Measurements from ENCODE around the gene CSF2RB.

CSF2RB gene

GRCh38 chr22:36936362-36937116 lies 23.1 kb downstream of the CSF2RB start:
- DNase-seq (ENCODE audit: low read depth, low spot score) = no peak

DNA sequence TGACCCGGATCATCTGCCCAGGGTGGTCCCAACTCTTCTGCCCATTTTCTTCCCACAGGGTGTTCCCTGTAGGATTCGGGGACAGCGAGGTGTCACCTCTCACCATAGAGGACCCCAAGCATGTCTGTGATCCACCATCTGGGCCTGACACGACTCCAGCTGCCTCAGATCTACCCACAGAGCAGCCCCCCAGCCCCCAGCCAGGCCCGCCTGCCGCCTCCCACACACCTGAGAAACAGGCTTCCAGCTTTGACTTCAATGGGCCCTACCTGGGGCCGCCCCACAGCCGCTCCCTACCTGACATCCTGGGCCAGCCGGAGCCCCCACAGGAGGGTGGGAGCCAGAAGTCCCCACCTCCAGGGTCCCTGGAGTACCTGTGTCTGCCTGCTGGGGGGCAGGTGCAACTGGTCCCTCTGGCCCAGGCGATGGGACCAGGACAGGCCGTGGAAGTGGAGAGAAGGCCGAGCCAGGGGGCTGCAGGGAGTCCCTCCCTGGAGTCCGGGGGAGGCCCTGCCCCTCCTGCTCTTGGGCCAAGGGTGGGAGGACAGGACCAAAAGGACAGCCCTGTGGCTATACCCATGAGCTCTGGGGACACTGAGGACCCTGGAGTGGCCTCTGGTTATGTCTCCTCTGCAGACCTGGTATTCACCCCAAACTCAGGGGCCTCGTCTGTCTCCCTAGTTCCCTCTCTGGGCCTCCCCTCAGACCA lies 24.0 kb downstream of the CSF2RB start:
- no peak for DNase-seq (ENCODE audit: low read depth, low spot score)

DNA sequence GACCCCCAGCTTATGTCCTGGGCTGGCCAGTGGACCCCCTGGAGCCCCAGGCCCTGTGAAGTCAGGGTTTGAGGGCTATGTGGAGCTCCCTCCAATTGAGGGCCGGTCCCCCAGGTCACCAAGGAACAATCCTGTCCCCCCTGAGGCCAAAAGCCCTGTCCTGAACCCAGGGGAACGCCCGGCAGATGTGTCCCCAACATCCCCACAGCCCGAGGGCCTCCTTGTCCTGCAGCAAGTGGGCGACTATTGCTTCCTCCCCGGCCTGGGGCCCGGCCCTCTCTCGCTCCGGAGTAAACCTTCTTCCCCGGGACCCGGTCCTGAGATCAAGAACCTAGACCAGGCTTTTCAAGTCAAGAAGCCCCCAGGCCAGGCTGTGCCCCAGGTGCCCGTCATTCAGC lies 24.6 kb downstream of the CSF2RB start:
- no peak for DNase-seq (ENCODE audit: low read depth, low spot score)

DNA sequence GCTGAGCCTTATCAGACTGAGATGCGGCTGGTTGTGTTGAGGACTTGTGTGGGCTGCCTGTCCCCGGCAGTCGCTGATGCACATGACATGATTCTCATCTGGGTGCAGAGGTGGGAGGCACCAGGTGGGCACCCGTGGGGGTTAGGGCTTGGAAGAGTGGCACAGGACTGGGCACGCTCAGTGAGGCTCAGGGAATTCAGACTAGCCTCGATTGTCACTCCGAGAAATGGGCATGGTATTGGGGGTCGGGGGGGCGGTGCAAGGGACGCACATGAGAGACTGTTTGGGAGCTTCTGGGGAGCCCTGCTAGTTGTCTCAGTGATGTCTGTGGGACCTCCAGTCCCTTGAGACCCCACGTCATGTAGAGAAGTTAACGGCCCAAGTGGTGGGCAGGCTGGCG lies 25.5 kb downstream of the CSF2RB start:
- no peak for DNase-seq (ENCODE audit: low read depth, low spot score)

DNA sequence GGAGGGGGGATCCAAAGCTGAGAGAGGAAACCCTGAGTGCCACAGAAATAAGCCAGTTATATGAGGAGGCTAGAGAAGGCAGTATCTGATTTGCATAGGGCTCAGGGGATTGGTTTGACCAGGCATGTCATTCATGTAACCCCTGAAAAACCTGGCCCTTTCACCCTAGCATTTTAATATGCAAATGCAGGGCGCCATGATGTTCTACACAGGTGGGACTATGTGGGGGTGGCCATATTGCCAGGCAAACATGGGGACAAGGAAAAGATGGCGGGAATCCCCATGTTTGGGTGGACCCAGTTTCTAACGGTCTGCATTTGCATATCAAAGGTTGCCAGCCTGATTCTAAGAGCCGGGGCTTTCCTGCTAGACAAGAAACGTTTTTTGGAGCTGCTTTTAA lies 27.2 kb downstream of the CSF2RB start:
- DNase-seq (ENCODE audit: low read depth, low spot score) = no peak

GRCh38 chr22:36942556-36942955 lies 29.1 kb downstream of the CSF2RB start:
- no peak for DNase-seq (ENCODE audit: low read depth, low spot score)

DNA sequence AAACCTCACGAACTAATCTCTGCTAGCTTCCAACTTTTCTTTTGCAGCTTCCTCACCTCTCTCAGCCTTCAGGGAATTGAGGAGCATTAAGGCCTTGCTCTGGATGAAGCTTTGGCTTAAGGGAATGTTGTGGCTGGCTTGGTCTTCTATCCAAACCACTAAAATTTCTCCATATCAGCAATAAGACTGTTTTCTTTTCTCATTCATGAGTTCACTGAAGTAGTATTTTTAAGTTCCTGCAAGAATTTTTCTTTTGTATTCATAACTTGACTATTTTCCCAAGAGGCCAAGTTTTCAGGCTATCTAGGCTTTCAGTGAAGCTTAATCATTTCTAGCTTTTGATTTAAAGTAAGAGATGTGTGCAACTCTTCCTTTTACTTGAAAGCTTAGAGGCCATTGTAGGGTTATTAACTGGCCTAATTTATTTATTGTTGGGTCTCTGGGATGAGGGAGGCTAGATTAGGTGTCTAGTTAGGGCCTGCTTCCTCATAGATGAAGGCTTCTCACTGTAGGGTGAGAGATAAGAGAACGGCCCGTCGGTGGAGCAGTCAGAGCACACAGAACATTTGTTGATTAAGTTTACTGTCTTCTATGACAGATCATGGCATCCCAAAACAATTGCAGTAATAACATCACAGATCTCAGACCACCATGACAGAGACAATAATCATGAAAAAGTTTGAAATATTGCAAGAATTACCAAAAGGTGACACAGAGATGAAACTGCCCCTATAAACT lies 33.2 kb downstream of the CSF2RB start:
- DNase-seq (ENCODE audit: low read depth, low spot score) = no peak

GRCh38 chr22:36948273-36949225 lies 35.1 kb downstream of the CSF2RB start:
- DNase-seq (ENCODE audit: low read depth, low spot score) = no peak

- no peak for DNase-seq (ENCODE audit: low read depth, low spot score)
These were observed 37.6 kb downstream of the CSF2RB start for GRCh38 chr22:36950797-36951590.

GRCh38 chr22:36951746-36952145 lies 38.3 kb downstream of the CSF2RB start:
- no peak for DNase-seq (ENCODE audit: low read depth, low spot score)

- no peak for DNase-seq (ENCODE audit: low read depth, low spot score)
These were observed 40.0 kb downstream of the CSF2RB start for GRCh38 chr22:36953239-36954080.

DNA sequence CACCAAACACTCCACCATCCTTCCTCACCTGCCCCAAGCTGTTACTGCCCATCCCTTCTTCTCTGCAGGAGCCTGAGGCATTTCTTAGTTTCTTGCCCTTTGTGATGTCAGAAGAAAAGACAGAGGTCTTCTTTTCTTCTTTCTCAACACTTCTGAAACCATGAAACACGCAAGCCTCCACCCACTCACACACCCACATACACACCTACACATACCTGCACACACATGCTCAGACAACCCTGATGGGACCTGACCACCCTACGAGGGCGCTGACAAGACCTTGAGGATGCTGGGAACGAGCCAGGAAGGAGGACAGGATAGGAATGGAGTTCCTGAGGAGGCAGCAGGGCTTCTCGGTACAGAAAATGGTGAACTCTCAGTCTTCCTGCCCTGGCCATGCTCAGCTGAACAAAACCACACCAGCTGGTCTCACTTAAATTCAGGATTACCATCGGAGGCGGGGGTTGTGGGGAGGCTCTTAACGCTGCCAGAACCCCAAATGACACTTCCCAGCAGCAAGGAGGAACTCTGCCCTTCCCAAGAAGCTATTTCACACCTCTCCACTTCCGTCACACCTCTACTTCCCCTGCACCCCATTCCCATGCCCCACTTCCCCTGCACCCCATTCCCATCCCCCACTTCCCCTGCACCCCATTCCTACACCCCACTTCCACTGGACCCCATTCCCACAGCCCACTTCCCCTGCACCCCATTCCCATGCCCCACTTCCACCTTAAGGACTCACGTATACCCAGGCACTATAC lies 41.0 kb downstream of the CSF2RB start:
- no peak for DNase-seq (ENCODE audit: low read depth, low spot score)

DNA sequence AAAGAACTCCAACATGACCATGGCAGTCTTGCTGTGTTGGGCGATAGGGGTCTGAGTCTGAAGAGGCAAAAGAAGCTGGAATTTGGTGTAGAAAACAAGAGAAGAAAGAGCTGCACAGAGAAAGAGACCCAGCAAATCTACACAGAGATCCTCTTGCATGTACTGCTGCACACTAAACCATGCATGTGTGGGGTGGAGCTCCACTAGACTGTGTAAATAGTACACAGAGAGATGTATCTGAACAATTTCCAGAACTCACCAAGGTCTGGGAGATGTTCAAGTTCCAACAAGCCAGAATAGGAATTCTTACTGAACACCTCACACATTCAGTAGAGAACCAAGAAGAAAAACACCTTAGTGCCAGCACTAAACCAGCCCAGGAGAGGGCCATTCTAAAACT lies 42.3 kb downstream of the CSF2RB start:
- no peak for DNase-seq (ENCODE audit: low read depth, low spot score)

- no peak for DNase-seq (ENCODE audit: low read depth, low spot score)
These were observed 44.9 kb downstream of the CSF2RB start for GRCh38 chr22:36958366-36958765.

DNA sequence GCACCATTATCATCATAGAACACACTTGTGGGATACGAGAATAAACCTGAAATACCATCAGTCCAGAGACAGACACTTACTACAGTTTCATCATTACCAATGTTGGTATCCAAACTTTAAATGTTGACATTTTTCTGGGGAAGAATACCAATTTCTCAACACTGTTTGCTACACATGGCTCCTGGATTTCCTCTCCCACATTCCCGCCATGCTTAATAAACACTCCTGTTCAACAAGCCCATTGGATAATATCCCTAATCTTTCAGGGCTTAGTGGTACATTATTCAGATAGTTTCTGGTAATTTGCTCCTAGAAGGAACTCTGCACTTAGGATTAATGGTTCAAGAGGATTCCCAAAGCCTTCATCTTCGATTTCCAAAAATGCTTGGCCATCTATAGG lies 48.2 kb downstream of the CSF2RB start:
- no peak for DNase-seq (ENCODE audit: low read depth, low spot score)

DNA sequence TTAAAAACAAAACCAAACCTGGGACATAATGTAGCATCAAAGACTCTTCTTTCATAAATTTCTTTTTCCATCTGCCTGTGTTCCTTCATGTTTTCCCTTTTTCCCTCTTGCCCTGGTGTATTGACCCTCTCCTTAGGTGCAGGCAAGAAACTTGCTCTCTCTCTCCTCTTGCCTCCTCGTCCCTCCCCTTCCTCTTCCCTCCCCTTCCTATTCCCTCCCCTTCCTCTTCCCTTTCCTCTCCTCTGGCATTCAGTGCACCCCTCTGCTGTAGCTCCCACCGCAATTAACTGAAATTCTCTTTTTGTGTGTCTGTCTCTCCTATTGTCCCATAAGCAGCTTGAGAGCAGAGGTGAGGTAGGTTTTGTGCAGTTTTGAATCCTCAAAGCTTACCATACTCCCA lies 49.9 kb downstream of the CSF2RB start:
- DNase-seq (ENCODE audit: low read depth, low spot score) = no peak

- no peak for DNase-seq (ENCODE audit: low read depth, low spot score)
These were observed 50.7 kb downstream of the CSF2RB start for GRCh38 chr22:36964106-36964505.

GRCh38 chr22:36965696-36966095 lies 52.3 kb downstream of the CSF2RB start:
- DNase-seq (ENCODE audit: low read depth, low spot score) = no peak

All from activated naive CD8-positive, alpha-beta T cell treated with anti-CD3 and anti-CD28 coated beads, Interleukin-2, amount 50 U/mL, for 16 hours (primary cell).